GM12801 (cell line): ENCODE data around the gene AXDND1.

Experiments
- CTCF ChIP-seq: IDR thresholded peaks from one replicate; pipeline ENCODE4 v1.5.1; 2011; ENCODE audit warnings: control low read depth; ENCODE audit not compliant: insufficient read length; ENCODE audit errors: extremely low read depth

Gene AXDND1

DNA sequence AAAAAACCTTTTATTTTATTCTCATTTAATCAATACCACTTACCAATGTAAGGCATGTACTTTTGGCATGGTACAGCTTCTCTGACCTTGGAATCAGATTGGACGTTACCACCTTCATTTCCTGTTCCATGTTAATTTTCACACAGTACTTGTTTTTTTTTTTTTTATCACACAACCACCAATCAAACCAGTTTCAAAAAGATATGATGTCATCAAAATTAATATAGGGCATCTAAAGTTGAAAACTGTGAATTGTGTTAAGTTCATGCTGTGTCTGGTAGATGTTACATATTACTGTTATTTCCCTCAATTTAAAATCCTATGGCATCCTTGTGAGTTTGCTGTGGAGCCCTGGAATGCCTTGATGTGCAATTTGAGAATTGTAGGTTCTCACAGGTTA, 124.8 kb downstream of the AXDND1 start:
- no peak for TF ChIP-seq CTCF

DNA sequence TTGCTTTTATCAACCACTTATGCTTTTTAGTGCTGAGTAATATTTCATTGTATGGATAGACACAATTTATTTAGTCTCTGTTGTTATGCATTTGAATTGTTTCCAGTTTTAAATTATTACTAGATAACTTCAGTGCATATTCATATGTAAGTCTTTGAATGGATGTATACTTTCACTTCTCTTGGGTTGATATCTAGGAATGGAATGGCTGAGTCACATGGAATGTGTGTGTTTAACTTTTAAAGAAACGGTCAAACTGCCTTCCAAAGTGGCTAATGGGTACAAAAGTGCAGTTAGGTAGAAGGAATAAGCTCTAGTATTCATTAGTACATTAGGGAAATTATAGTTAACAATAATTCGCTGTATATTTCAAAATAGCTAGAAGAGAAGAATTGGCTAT, 127.6 kb downstream of the AXDND1 start:
- TF ChIP-seq CTCF = no peak

- no peak for TF ChIP-seq CTCF
These were observed 140.4 kb downstream of the AXDND1 start for GRCh38 chr1:179506199-179506598.

GRCh38 chr1:179509384-179509783, 143.6 kb downstream of the AXDND1 start:
- TF ChIP-seq CTCF = no peak

DNA sequence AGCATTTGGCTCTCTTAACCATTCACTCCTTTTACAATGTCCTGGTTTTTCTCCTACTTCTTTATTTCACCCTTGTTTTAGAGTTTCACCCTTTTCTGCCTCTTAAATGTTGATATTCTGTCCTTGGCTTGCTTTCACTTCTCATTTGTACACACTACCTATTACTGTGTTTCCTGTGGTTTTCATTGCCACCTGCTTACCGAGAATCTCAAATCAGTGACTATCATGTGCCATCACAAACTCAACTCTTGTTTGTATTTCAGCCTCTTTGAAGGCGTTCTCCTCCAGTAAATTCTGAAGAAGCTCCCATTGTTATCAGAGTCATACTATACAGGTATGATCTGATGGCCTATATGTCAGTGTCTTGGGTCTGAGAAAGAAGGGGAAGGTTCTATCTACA, 144.3 kb downstream of the AXDND1 start:
- no peak for TF ChIP-seq CTCF

- TF ChIP-seq CTCF = no peak
These were observed 151.4 kb downstream of the AXDND1 start for GRCh38 chr1:179516976-179517705.

DNA sequence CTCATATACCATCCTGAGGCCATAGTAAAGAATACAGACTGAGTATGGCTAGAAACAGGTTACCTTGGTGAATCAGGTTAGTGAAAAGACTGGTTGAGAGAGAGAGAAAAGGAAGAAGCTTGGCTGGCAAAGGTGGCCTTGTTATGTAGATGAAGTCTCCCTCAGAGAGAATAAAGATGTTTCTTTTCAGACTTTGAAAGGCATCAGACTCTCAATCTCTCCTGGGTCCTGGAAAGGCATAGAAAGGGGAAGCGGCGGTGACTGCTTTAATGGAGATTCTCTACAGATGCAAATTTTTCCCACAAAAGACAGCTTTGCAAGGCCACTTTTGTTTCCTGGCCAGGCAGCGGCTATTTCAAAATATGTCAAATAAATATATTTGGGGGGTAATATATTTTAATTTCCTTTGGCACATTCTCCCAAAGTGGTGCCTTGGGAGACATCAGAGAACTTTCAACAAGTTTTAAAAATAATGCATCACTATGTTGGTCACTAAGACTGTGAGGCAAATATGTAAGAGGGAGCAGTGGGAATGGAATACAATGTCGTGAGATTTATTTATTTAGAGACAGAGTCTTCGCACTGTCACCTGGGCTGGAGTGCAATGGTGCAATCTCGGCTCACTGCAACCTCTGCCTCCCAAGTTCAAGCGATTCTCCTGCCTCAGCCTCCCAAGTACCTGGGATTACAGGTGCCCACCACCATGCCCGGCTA, 163.9 kb downstream of the AXDND1 start:
- TF ChIP-seq CTCF = no peak
